K562 (cell line): ENCODE results near the gene CEP95. TPM values are rescaled to one million over a fixed set of nuclear protein-coding genes. Genes with fewer than 3 reads are reported as not detected.

Source experiments
- CUX1 ChIP-seq: fragments of 200-800 bp; sonication (Bioruptor generic); IDR thresholded peaks from 2 replicates; pipeline ENCODE4 v1.6.1; 2016; ENCODE audit warnings: missing genetic modification characterization, missing compliant biosample characterization
- RAD21 ChIP-seq, 2 experiments: fragments of 250-450 bp in 1 of 2; fragments of 450-650 bp in 1 of 2; sonication (Bioruptor Pico) in 1 of 2; formaldehyde crosslinking in 1 of 2; IDR thresholded peaks in 1 of 2; conservative IDR thresholded peaks in 1 of 2; 2 replicates each; pipeline versions ENCODE4 v1.4.0 to v1.8.0; 2020 to 2022; ENCODE audit warnings: mild to moderate bottlenecking in 2 of 2, moderate library complexity in 1 of 2
- SMARCE1 ChIP-seq: fragments of 450-650 bp; IDR thresholded peaks from 2 replicates; pipeline ENCODE4 v1.7.1; 2016; ENCODE audit warnings: mild to moderate bottlenecking
- SRSF9 ChIP-seq: fragments of 200-400 bp; formaldehyde crosslinking; IDR thresholded peaks from 2 replicates; pipeline ENCODE4 v1.6.1; 2017; ENCODE audit warnings: low read depth, low read length, borderline replicate concordance
- TSHZ1 ChIP-seq: fragments of 250-450 bp; sonication (Bioruptor Pico); IDR thresholded peaks from 2 replicates; pipeline ENCODE4 v1.4.0; 2020; ENCODE audit warnings: mild to moderate bottlenecking, moderate library complexity
- ZNF217 ChIP-seq: sonication (generic); formaldehyde crosslinking; IDR thresholded peaks from 2 replicates; pipeline ENCODE4 v1.8.0; 2022; ENCODE audit warnings: mild to moderate bottlenecking, missing genetic modification reagents
- polyA plus RNA-seq, 8 experiments: library from polyadenylated mRNA; depleted of rRNA in 4 of 8; stranded (reverse) in 5 of 8; unstranded in 3 of 8; fragments of >200 nt; fragmentation: Nextera tagmentation in 2 of 8; fragmentation: Illumina TruSeq in 1 of 8; extraction: Ambion mirVana in 2 of 8; extraction: Trizol in 1 of 8; gene quantifications; 2 replicates each; pipeline versions ENCODE4 v1.2.1 to v1.2.3, GENCODE V29; 2011 to 2014; ENCODE audit warnings: inconsistent platforms in 1 of 8, missing spikeins in 1 of 8
- total RNA-seq, 7 experiments: library from RNA; depleted of rRNA in 6 of 7; stranded (reverse); fragments of >200 nt in 6 of 7; fragmentation: Illumina TruSeq in 2 of 7; extraction: Trizol in 2 of 7; gene quantifications; 2 replicates each; pipeline versions ENCODE4 v1.2.1 to v1.2.3, GENCODE V29; 2011 to 2021; ENCODE audit warnings: low replicate concordance in 1 of 7

CEP95 gene
- total and polyA plus RNA-seq, 9 of the 15 experiments (the other 6 are each of a cell fraction or from before 2014, with no cell fraction given), result 26.7 to 80.7 (median 56.9) TPM

- TF ChIP-seq TSHZ1 (CRISPR knock-in tag) (no peak), RAD21 (CRISPR knock-in tag; conservative IDR thresholded peaks at IDR 0.05 in 1 of 2, IDR thresholded peaks at IDR 0.05 in 1 of 2) (no peak), SMARCE1 (no peak), ZNF217 (CRISPR knock-in tag) (no peak), SRSF9 (no peak), CUX1 (CRISPR knock-in tag) (no peak)
- TF ChIP-seq, all 486 proteins: peak for 0
These were observed 9.1 kb downstream of the CEP95 start (continued) for GRCh38 chr17:64515829-64516228.
